ENCODE data around the gene BCL6B.

The BCL6B gene

DNA sequence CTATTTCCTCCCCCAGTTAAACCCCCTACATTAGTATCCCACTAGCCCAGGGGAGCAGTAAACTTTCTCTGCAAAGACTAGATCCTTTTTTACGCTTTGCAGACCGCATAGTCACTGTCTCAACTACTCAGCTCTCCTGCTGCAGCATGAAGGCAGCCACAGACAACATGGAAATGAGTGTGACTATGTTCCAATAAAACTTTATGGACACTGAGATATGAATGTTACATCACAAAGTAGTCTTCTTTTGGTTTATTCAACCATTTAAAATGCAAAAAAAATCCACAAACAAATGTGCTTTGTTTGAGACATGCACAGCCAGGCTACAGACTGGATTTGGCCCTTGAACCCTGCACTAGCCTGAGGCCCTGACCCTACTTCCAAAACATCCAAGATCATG, 12.3 kb upstream of the BCL6B start:
- no peak for DNase-seq

DNA sequence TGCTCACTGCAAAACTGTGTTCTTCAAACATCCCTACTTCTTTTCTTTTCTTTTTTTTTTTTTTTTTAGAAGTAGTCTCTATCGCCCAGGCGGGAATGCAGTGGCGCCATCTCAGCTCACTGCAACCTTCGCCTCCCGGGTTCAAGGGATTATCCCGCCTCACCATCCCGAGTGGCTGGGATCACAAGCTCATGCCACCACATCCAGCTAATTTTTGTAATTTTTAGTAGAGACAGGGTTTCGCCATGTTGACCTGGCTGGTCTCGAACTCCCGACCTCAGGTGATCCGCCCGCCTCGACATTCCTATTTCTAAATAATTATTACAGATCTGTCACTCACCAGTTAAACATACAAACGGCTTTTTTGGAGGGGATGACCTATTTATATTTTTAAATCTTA, 11.4 kb upstream of the BCL6B start:
- no peak for DNase-seq

DNA sequence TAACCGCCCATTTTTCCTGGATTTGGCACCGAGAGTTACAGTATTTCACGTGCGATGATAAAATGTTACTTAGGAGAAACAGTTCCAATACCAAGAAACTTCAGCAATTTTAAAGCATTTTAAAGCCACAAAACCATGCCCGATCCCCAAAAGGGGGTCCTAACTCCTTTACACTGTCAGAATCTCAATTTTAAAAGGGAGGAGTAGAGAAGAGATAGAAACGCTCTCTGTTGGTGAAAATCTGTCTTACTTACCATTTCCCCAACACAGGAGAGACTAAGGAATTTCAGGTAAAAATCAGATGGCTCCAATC, 11.0 kb upstream of the BCL6B start:
- no peak for DNase-seq

DNA sequence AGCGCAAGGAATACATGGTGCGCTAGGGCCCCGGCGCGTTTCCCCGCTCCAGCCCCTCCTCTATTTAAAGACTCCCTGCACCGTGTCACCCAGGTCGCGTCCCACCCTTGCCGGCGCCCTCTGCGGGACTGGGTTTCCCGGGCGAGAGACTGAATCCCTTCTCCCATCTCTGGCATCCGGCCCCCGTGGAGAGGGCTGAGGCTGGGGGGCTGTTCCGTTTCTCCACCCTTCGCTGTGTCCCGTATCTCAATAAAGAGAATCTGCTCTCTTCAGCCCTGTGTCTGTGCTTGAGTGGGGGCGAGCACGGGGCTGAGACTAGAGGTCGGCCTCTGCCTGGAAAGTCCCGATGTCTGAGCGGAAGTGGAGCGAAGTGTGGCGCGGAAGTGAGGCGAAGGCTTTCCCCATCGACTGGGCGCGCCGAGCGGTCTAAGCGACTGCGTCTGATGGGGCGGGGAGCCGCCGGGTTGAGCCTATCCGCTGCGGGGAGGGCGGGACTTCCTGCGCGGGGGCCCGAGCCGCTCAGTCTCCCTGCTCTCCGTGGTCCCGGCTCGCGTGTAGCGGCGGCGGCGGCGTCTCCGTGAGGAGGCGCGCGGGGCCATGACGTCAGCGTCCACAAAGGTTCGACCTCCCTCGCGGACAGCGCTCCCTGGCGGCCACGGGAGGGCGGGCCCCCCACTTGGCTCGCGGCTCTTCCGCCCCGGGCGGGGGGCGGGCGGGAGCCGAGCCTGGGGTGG, 8.4 kb upstream of the BCL6B start:
- peak; percentile 98 for DNase-seq

DNA sequence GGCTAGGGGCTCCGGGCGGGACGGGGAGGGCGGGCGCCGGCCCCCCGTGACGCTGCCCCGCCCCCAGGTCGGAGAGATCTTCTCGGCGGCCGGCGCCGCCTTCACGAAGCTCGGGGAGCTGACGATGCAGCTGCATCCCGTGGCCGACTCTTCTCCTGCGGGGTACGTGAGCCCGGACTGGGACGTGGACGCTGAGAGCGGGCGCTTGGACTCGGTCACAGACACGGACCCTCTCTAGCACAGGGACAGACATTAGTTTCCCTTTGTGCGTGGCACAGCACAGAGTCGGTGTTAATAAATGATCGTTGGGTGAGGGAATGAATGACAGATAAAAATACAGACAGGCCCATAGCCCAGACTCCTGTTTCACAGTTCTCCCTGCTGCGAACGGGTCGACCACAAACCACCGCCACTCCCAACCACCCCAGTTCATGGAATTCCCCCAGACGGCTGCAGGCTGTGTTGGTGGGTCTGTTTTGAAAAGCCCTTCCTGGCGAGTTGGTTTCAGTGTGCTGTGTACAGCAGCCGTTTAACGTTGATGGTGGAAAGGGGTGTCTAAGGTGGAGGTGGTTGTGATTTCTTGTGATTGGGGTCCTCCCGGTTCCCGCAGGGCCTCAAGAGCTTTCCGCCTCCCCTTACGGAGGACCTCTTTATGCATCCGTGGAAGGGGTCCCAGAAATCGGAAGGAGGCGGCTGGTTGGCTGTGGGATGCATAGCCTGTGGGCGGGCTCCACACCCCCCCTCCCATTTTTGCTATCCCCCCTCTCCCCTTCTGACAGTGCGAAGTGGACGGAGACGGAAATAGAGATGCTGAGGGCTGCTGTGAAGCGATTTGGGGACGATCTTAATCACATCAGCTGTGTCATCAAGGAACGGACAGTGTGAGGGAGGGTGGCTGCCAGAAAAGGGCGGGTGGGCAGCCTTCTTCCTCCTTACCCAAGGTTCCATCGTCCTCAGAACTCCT, 7.6 kb upstream of the BCL6B start:
- DNase-seq = peak; percentile 89

DNA sequence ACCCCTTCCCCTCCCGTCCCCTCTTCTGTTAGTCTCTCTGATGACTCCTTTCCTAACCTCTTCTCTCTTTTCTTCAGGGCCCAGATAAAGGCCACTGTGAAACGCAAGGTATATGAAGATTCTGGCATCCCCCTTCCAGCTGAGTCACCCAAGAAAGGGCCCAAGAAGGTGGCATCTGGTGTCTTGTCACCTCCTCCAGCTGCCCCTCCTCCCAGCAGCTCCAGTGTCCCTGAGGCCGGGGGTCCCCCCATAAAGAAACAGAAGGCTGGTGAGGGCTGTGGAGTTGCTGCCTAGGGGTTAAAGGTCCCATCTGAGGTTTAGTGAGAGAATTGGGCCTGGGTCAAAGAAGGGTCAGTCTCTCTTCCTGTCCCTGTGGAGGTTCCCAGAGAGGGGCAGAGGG, 6.4 kb upstream of the BCL6B start:
- DNase-seq = no peak

DNA sequence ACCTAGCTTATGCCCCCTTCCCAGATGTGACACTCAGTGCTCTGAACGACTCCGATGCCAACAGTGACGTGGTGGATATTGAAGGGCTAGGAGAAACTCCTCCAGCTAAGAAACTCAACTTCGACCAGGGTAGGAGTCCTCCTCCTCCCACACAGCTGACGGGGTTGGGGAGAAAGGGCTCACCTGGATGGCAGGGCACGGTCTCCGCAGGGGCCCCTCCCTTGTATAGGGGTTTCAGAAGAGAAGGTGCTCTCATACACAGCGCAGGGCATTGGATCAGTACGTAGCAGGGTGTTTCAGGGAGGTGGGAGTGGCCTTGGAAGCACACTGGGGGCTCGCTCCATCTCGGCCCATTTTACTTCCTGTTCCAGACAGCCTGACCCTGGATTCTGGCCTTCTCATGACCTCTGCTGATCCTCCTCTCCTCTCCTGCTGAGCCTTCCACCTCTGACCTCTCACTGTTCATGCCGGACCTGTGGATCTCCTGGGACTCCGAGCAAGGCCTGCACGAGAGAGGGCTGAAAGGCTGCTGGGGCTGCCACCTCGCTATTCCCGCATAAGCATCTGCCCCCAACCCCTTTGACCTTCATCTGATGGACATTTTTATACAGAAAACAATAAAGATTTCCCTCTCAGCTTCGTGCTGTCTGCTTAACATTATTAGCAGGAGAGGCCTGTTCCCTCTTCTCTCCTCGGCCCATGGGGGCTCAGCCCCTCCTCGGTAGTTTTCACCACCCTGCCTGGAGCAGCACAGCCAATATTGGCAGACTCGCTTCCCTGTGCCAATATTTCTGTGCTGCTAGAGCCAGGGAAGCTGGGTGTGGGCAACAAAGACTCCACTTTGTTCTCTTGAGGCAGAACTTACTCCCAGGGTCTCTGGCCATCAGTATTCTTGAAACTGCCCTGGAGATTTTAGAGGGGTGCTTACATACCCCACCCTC, 5.7 kb upstream of the BCL6B start:
- no peak for DNase-seq

DNA sequence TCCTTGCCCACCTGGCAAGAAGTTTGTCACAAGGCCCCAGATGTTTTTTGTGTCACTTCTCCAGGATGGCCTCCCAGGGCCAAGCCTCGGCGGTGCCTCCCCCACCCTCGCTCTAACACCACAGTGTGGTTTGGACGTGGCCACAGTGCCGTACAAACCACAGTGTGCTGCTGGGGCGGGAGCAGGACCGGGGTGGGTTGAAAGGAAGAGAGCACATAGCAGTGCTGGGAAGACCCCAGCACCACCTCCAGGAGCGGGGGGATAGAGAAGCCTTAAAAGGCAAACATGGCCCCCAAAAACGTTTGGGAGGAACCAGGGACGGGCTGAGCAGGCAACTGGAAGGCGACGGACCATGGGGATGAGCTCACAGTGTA, 5.0 kb upstream of the BCL6B start:
- DNase-seq = no peak

DNA sequence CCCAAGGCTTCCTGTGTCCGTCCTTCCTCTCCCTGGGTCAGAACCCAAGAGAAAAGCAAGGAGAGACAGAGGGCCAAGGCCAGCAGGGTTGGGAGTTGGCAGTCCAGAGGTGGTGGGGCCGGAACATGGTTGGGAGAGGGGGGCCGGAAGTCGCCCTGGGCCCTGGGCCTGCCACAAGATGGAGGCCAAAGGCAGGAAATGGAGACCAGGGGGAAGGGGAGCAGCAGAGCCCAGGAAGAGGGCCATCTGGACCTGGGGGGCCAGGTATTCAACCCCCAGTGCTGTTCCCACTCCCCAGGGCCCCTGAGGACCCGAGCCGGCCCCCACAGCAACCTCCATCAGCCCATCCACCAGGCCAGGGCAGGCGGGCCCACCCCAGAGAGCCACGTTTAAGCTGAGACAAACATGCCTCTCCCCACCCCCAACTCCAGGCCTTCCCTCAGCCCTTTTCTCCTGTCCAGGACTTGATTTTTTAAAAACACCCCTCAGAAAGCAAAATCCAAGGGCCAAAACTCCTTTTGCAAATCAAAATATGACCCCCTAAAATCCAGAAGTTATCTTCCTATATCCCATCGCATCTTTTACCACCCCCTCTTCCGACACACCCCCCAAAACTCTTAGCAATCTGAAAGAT, 4.4 kb upstream of the BCL6B start:
- no peak for DNase-seq

DNA sequence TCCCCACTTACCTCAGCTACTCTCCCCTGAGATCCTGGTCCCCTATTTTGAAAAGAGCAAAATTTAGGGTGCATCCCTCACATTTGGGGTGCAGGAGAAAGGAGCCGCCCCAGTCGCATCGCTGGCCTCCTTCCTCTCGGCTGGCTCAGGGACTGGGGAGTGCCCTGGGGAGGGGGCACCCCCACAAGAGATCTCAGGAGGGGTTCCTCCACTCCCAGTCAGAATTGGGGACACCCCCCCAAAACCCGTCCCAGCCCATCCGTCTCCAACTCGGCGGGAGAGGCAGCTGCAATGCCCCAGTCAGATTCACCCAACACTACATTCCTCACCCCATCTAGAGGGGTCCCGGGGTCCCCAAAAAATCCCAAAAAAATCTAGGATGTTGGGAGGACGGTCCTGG, 3.5 kb upstream of the BCL6B start:
- no peak for DNase-seq

DNA sequence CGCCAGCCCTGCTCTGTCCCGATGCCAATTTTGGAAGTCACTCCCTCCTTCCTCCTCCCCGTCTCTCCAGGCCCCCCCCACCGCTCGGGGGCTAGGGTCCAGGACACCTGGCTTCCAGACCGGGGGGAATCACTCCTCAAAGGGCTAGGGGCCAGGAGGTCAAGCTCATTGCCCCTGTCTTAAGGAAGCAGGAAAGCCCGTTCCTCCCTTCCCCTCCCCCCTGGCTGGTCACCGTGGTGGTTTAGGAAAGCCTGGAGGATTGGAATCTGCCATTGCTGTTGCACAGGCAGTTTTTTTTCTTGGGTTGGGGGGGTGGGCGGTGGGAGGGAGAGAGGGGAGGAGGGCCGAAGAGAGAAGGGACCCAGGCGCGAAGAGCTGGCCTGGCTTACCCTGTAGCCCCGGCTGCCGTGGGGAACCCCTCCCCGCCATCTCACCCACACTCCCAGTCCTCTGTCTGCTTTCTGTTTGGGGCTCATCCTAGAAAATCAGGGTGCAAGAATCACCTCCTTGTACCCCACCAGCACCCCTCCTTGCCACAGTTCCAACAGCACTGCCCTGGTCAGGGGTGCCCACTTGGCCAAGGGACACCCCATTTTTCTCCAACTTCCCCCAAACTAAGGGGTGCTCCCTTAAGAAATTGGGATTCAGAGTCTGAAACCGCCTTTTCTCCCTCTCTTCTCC, 2.9 kb upstream of the BCL6B start:
- DNase-seq = no peak

DNA sequence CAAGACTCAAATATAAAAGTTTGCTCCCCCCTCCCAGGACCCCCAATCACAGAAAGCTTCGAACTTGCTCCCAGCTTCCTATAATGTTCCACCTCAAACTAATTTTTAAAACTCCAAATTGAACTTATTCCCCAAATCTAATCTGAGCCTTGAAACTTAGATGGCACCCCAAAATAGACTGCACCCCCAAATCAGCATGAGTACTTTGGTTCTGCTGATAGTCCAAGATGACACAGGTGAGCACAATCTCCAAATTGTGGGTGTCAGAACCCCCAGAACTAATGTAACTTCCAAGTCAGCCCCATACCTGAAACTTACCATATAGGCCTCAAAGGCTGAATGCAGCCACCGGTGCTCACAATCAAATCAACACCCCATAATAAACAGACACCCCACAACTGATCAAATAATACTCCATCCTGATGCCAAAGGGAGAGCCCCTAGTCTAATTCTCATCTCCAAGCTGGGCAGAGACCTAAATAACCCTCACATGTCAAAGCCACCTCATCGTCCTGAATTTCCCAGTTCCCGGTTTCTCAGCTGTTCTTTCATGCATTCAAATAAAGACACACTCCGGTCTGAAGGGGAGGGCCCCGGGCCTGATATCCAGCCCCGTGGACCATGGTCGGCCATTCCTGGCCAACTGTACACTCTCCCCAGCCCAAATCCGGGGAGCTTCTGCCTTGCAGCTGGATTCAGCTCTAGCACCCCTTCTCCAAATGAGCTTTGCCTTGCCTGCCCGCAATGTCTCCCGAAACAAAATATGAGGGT, 1.8 kb upstream of the BCL6B start:
- no peak for DNase-seq

DNA sequence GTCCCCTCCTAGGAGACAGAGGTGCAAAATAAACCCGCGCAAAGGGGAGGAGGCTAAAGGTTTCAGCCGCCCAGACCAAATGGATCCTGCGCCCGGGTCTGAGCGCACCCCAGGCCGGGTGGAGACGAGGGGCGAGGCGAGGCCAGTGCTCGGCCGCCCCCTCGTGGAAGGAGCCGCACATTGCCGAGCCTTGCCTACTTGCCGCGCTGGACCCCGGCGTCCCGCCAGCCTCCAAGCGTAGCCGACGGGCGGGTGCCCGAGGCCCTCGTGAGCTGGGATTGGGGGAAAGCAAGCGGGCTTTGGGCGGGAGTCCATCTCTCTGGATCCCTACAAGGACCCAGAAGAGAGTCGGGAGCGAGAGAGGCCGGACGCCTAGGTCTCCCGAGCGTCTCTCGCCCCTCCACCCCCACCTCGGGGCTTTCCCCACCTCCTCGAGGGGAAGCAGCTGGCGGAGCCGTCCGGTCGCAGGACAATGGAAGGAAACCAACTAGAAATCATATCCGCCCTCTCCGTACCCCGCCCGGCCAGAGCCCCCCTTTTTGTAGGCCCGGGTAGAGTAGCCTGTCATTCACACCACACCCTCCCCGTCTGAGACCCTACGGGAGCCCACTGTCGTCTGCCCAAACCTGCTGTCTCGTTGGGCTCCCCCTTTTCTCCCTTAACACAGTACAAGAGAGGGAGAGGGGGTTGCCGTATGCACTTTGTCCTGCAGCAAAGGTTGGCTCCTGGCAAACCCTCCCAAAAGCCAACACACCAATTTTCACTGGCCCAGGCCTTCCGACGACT, 664 bp upstream of the BCL6B start:
- peak; percentile 69 for DNase-seq

DNA sequence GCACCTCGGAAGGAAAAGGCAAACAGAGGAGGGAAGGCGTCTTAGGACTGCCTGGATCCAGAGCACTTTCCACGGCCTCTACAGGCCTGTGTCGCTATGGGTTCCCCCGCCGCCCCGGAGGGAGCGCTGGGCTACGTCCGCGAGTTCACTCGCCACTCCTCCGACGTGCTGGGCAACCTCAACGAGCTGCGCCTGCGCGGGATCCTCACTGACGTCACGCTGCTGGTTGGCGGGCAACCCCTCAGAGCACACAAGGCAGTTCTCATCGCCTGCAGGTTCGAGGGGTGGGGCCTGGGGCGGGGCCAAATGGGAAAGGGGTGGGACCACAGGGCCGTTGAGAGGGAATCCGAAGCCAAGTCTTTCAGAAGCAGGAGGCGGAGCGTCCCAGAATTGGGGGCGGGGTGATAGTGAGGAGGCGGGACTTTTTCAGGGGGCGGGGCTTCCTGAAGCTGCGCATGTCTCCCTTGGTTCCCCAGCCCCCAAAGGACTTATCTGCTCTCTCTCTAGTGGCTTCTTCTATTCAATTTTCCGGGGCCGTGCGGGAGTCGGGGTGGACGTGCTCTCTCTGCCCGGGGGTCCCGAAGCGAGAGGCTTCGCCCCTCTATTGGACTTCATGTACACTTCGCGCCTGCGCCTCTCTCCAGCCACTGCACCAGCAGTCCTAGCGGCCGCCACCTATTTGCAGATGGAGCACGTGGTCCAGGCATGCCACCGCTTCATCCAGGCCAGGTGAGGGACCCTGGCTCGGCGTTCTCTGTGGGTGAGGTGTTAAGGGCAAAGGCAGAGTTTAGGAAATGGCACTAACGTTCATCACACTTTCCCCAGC, 939 bp downstream of the BCL6B start:
- peak; percentile 91 for DNase-seq

DNA sequence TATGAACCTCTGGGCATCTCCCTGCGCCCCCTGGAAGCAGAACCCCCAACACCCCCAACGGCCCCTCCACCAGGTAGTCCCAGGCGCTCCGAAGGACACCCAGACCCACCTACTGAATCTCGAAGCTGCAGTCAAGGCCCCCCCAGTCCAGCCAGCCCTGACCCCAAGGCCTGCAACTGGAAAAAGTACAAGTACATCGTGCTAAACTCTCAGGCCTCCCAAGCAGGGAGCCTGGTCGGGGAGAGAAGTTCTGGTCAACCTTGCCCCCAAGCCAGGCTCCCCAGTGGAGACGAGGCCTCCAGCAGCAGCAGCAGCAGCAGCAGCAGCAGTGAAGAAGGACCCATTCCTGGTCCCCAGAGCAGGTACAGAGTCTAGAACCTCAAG, 1.5 kb downstream of the BCL6B start:
- DNase-seq = no peak

DNA sequence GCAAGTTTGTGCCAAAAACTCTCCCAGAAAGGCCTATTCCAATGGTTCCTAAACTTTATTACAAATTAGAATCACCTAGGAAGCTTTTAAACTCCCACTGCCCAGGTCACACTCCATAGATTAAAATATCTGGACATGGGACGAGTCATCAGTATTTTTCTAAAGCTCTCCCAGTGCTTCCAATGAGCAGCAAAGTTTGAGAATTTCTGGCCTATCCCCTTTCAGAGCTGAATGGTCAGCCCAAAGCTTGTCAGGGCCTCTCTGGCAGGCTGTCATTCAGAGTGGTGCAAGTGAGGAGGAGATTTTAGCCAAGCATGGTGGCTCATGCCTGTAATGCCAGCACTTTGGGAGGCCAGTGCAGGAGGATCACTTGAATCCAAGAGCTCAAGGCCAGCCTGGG, 2.4 kb downstream of the BCL6B start:
- no peak for DNase-seq

DNA sequence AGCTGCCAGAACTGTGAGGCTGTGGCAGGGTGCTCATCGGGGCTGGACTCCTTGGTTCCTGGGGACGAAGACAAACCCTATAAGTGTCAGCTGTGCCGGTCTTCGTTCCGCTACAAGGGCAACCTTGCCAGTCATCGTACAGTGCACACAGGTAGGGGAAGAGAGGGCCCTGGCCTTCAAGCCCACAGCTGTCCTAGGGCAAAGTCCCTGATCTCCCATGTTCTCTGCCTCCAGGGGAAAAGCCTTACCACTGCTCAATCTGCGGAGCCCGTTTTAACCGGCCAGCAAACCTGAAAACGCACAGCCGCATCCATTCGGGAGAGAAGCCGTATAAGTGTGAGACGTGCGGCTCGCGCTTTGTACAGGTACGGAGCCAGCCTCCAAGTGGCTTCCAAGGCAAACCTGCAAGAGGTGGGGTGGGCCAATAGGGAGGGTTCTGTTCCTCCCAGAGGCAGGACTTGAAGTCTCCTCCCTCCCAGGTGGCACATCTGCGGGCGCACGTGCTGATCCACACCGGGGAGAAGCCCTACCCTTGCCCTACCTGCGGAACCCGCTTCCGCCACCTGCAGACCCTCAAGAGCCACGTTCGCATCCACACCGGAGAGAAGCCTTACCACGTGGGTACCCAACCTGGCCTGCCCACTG, 3.7 kb downstream of the BCL6B start:
- no peak for DNase-seq

DNA sequence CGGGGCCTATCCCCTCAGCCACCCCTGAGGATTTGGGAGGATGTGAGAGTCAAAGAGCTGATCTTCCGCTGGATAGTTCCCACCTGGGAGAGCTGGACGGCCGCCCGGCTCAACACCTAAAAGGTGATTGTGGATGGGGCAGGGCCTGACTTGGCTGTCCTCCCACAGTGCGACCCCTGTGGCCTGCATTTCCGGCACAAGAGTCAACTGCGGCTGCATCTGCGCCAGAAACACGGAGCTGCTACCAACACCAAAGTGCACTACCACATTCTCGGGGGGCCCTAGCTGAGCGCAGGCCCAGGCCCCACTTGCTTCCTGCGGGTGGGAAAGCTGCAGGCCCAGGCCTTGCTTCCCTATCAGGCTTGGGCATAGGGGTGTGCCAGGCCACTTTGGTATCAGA, 4.5 kb downstream of the BCL6B start:
- no peak for DNase-seq

DNA sequence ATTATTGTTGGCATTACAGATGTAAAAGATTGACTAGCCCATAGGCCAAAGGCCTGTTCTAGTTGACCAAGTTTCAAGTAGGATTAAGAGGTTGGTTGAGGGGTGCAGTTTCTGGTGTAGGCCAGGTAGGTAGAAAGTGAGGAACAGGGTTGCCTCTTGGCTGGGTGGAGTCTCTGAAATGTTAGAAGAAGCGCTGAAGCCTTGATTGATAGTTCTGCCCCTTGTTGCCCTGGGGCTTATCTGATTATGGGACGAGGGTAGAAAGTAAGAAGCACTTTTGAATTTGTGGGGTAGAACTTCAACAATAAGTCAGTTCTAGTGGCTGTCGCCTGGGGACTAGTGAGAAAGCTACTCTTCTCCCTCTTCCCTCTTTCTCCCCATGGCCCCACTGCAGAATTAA, 6.2 kb downstream of the BCL6B start:
- no peak for DNase-seq

Data from central memory CD4-positive, alpha-beta T cell (primary cell).